Measurements from ENCODE around the gene P3H1.
"Not testable (repeated sequence)": the region's sequence is repeated elsewhere in the genome, so short reads cannot be mapped to it uniquely, and the experiment has no call there.

P3H1 gene

GRCh38 chr1:42720868-42721267 is 46.0 kb downstream of the P3H1 start:
- TF ChIP-seq CTCF (IDR thresholded peaks at IDR 0.05; ENCODE audit: borderline replicate concordance, control extremely low read depth, extremely low read depth, insufficient read depth, missing control alignments) = no peak
- DNase-seq (ENCODE audit: low spot score) = no peak
- in situ Hi-C loops (cut with MboI; ENCODE audit: low sequenced_read_pairs, unreplicated experiment) = no loop called here

GRCh38 chr1:42714441-42714840 is 52.4 kb downstream of the P3H1 start:
- in situ Hi-C loops (cut with MboI; ENCODE audit: low sequenced_read_pairs, unreplicated experiment); DNase-seq (ENCODE audit: low spot score): not testable (repeated sequence)

- DNase-seq (ENCODE audit: low spot score) = no peak
- in situ Hi-C loops (cut with MboI; ENCODE audit: low sequenced_read_pairs, unreplicated experiment) = no loop called here
- TF ChIP-seq CTCF (IDR thresholded peaks at IDR 0.05; ENCODE audit: borderline replicate concordance, control extremely low read depth, extremely low read depth, insufficient read depth, missing control alignments) = no peak
These were observed 53.5 kb downstream of the P3H1 start for GRCh38 chr1:42713293-42713692.

GRCh38 chr1:42712808-42713207 is 54.0 kb downstream of the P3H1 start:
- in situ Hi-C loops (cut with MboI; ENCODE audit: low sequenced_read_pairs, unreplicated experiment) = not testable (repeated sequence)

GRCh38 chr1:42703888-42704464 is 62.9 kb downstream of the P3H1 start:
- TF ChIP-seq CTCF (IDR thresholded peaks at IDR 0.05; ENCODE audit: borderline replicate concordance, control extremely low read depth, extremely low read depth, insufficient read depth, missing control alignments) = no peak
- DNase-seq (ENCODE audit: low spot score) = no peak
- in situ Hi-C loops (cut with MboI; ENCODE audit: low sequenced_read_pairs, unreplicated experiment) = no loop called here

More at GRCh38 chr1:42712808-42713207, 54.0 kb downstream of the P3H1 start:
- DNase-seq (ENCODE audit: low spot score) = not testable (repeated sequence)

- in situ Hi-C loops (cut with MboI; ENCODE audit: low sequenced_read_pairs, unreplicated experiment) = no loop called here
- DNase-seq (ENCODE audit: low spot score) = no peak
- no peak for TF ChIP-seq CTCF (IDR thresholded peaks at IDR 0.05; ENCODE audit: borderline replicate concordance, control extremely low read depth, extremely low read depth, insufficient read depth, missing control alignments)
These were observed 66.8 kb downstream of the P3H1 start for GRCh38 chr1:42700006-42700405.

- in situ Hi-C loops (cut with MboI; ENCODE audit: low sequenced_read_pairs, unreplicated experiment) = no loop called here
- no peak for TF ChIP-seq CTCF (IDR thresholded peaks at IDR 0.05; ENCODE audit: borderline replicate concordance, control extremely low read depth, extremely low read depth, insufficient read depth, missing control alignments)
- no peak for DNase-seq (ENCODE audit: low spot score)
These were observed 68.6 kb downstream of the P3H1 start for GRCh38 chr1:42698081-42698813.

Data from GM13976 (cell line).